Hematopoietic multipotent progenitor cell treated with erythropoietin and hydrocortisone succinate and interleukin-3 and kit ligand, for 17 days (in vitro differentiated cells): ENCODE data around the gene MIDN.
A peak's percentile ranks its signal among the peaks of the same experiment; 100 is the strongest.
"Not testable (repeated sequence)": the region's sequence is repeated elsewhere in the genome, so short reads cannot be mapped to it uniquely, and the experiment has no call there.

Source experiments
- DNase-seq: peaks from one replicate; pipeline ENCODE4 v3.0.0-alpha.2; 2015; ENCODE audit warnings: low spot score

MIDN gene

GRCh38 chr19:1248139-1248785 lies at the start of gene MIDN:
MIDN (plus strand) TSS chr19:1248583; CDS start chr19:1250297, 1,714 bp downstream.
- peak; percentile 75 for DNase-seq

GRCh38 chr19:1199531-1199930 lies 48.9 kb upstream of the MIDN start:
- DNase-seq, result no peak

- DNase-seq, result not testable (repeated sequence)
Observed at GRCh38 chr19:1200614-1201013, 47.8 kb upstream of the MIDN start.

GRCh38 chr19:1205114-1206099 lies 43.0 kb upstream of the MIDN start, which contains the start of gene STK11:
STK11 (plus strand) TSS chr19:1205778; CDS start chr19:1206914, 1,136 bp downstream.
- peak; percentile 98 for DNase-seq

GRCh38 chr19:1206150-1206863 lies 42.1 kb upstream of the MIDN start:
- no peak for DNase-seq

GRCh38 chr19:1206864-1207450 lies 41.4 kb upstream of the MIDN start:
- DNase-seq, result peak; percentile 68

GRCh38 chr19:1208830-1209229 lies 39.6 kb upstream of the MIDN start:
- peak; percentile 80 for DNase-seq

- DNase-seq, result no peak
Observed at GRCh38 chr19:1210227-1210538, 38.2 kb upstream of the MIDN start.

- DNase-seq, result no peak
Observed at GRCh38 chr19:1211494-1212234, 36.7 kb upstream of the MIDN start.

- peak; percentile 71 for DNase-seq
Observed at GRCh38 chr19:1213391-1214286, 34.7 kb upstream of the MIDN start.

GRCh38 chr19:1214299-1214861 lies 34.0 kb upstream of the MIDN start:
- DNase-seq, result no peak

GRCh38 chr19:1214862-1215731 lies 33.3 kb upstream of the MIDN start:
- no peak for DNase-seq

GRCh38 chr19:1216756-1217155 lies 31.6 kb upstream of the MIDN start:
- DNase-seq, result no peak

GRCh38 chr19:1217366-1217765 lies 31.0 kb upstream of the MIDN start:
- peak; percentile 70 for DNase-seq

GRCh38 chr19:1218751-1219567 lies 29.4 kb upstream of the MIDN start:
- DNase-seq, result no peak

- no peak for DNase-seq
Observed at GRCh38 chr19:1219786-1220476, 28.5 kb upstream of the MIDN start.

GRCh38 chr19:1220477-1220930 lies 27.9 kb upstream of the MIDN start:
- no peak for DNase-seq
